ENCODE results near the gene NFKBIZ.

The NFKBIZ gene

GRCh38 chr3:101821503-101821902, 27.8 kb upstream of the NFKBIZ start:
- in situ Hi-C loops (cut with MboI; ENCODE audit: low pct_unique_long_range_greater_than_20kb, low sequenced_read_pairs), result no loop called here
- DNase-seq, result no peak

- in situ Hi-C loops (cut with MboI; ENCODE audit: low pct_unique_long_range_greater_than_20kb, low sequenced_read_pairs), result no loop called here
- DNase-seq, result no peak
Measured at GRCh38 chr3:101823525-101823924, 25.8 kb upstream of the NFKBIZ start.

GRCh38 chr3:101824702-101825101, 24.6 kb upstream of the NFKBIZ start:
- DNase-seq, result no peak
- in situ Hi-C loops (cut with MboI; ENCODE audit: low pct_unique_long_range_greater_than_20kb, low sequenced_read_pairs), result no loop called here

GRCh38 chr3:101825904-101826445, 23.3 kb upstream of the NFKBIZ start:
- in situ Hi-C loops (cut with MboI; ENCODE audit: low pct_unique_long_range_greater_than_20kb, low sequenced_read_pairs), result no loop called here
- DNase-seq, result no peak

GRCh38 chr3:101827211-101828174, 21.8 kb upstream of the NFKBIZ start:
- in situ Hi-C loops (cut with MboI; ENCODE audit: low pct_unique_long_range_greater_than_20kb, low sequenced_read_pairs), result no loop called here
- peak; percentile 76 for DNase-seq

- DNase-seq, result no peak
- in situ Hi-C loops (cut with MboI; ENCODE audit: low pct_unique_long_range_greater_than_20kb, low sequenced_read_pairs), result no loop called here
Measured at GRCh38 chr3:101828276-101828675, 21.0 kb upstream of the NFKBIZ start.

- in situ Hi-C loops (cut with MboI; ENCODE audit: low pct_unique_long_range_greater_than_20kb, low sequenced_read_pairs), result no loop called here
- no peak for DNase-seq
Measured at GRCh38 chr3:101828691-101829436, 20.4 kb upstream of the NFKBIZ start.

- in situ Hi-C loops (cut with MboI; ENCODE audit: low pct_unique_long_range_greater_than_20kb, low sequenced_read_pairs), result no loop called here
- no peak for DNase-seq
Measured at GRCh38 chr3:101829437-101829830, 19.9 kb upstream of the NFKBIZ start.

- no peak for DNase-seq
- in situ Hi-C loops (cut with MboI; ENCODE audit: low pct_unique_long_range_greater_than_20kb, low sequenced_read_pairs), result no loop called here
Measured at GRCh38 chr3:101829874-101830273, 19.4 kb upstream of the NFKBIZ start.

GRCh38 chr3:101833446-101833974, 15.8 kb upstream of the NFKBIZ start:
- DNase-seq, result no peak
- in situ Hi-C loops (cut with MboI; ENCODE audit: low pct_unique_long_range_greater_than_20kb, low sequenced_read_pairs), result no loop called here

GRCh38 chr3:101835676-101836075, 13.6 kb upstream of the NFKBIZ start:
- in situ Hi-C loops (cut with MboI; ENCODE audit: low pct_unique_long_range_greater_than_20kb, low sequenced_read_pairs), result no loop called here
- no peak for DNase-seq

GRCh38 chr3:101836160-101836559, 13.2 kb upstream of the NFKBIZ start:
- in situ Hi-C loops (cut with MboI; ENCODE audit: low pct_unique_long_range_greater_than_20kb, low sequenced_read_pairs), result no loop called here
- no peak for DNase-seq

- DNase-seq, result peak; percentile 49
Measured at GRCh38 chr3:101836652-101837598, 12.4 kb upstream of the NFKBIZ start.

GRCh38 chr3:101838691-101839090, 10.6 kb upstream of the NFKBIZ start:
- in situ Hi-C loops (cut with MboI; ENCODE audit: low pct_unique_long_range_greater_than_20kb, low sequenced_read_pairs), result no loop called here
- DNase-seq, result no peak

More at GRCh38 chr3:101836652-101837598, 12.4 kb upstream of the NFKBIZ start:
- in situ Hi-C loops (cut with MboI; ENCODE audit: low pct_unique_long_range_greater_than_20kb, low sequenced_read_pairs), result no loop called here

- no peak for DNase-seq
- in situ Hi-C loops (cut with MboI; ENCODE audit: low pct_unique_long_range_greater_than_20kb, low sequenced_read_pairs), result no loop called here
Measured at GRCh38 chr3:101840066-101840465, 9.2 kb upstream of the NFKBIZ start.

- in situ Hi-C loops (cut with MboI; ENCODE audit: low pct_unique_long_range_greater_than_20kb, low sequenced_read_pairs), result no loop called here
- DNase-seq, result no peak
Measured at GRCh38 chr3:101842245-101842934, 6.9 kb upstream of the NFKBIZ start.

- in situ Hi-C loops (cut with MboI; ENCODE audit: low pct_unique_long_range_greater_than_20kb, low sequenced_read_pairs), result no loop called here
- DNase-seq, result no peak
Measured at GRCh38 chr3:101842935-101843330, 6.4 kb upstream of the NFKBIZ start.

- DNase-seq, result no peak
- in situ Hi-C loops (cut with MboI; ENCODE audit: low pct_unique_long_range_greater_than_20kb, low sequenced_read_pairs), result no loop called here
Measured at GRCh38 chr3:101845425-101845824, 3.9 kb upstream of the NFKBIZ start.
